GM19328 (cell line): ENCODE results near the gene IL1RAPL1.

ENCODE experiments used
- ATAC-seq: cut with Tn5 transposase; IDR thresholded peaks from one replicate; pipeline ENCODE4 v1.9.1; 2021; ENCODE audit warnings: mild to moderate bottlenecking, moderate library complexity; ENCODE audit not compliant: unreplicated experiment

The IL1RAPL1 gene

GRCh38 chrX:28586981-28587551 is at the start of gene IL1RAPL1:
Gene IL1RAPL1, plus strand, starts transcription at chrX:28587446.
- ATAC-seq, result no peak

- ATAC-seq, result no peak
Measured at GRCh38 chrX:28542791-28543190, 44.5 kb upstream of the IL1RAPL1 start.

- ATAC-seq, result no peak
Measured at GRCh38 chrX:28549838-28550237, 37.4 kb upstream of the IL1RAPL1 start.

- ATAC-seq, result no peak
Measured at GRCh38 chrX:28550331-28550872, 36.8 kb upstream of the IL1RAPL1 start.

GRCh38 chrX:28552322-28552721 is 34.9 kb upstream of the IL1RAPL1 start:
- ATAC-seq, result no peak

GRCh38 chrX:28552882-28553829 is 34.1 kb upstream of the IL1RAPL1 start:
- ATAC-seq, result no peak

GRCh38 chrX:28576117-28576516 is 11.1 kb upstream of the IL1RAPL1 start:
- no peak for ATAC-seq

GRCh38 chrX:28581522-28581921 is 5.7 kb upstream of the IL1RAPL1 start:
- ATAC-seq, result no peak

GRCh38 chrX:28582511-28582910 is 4.7 kb upstream of the IL1RAPL1 start:
- no peak for ATAC-seq

- ATAC-seq, result no peak
Measured at GRCh38 chrX:28584025-28584424, 3.2 kb upstream of the IL1RAPL1 start.

- ATAC-seq, result no peak
Measured at GRCh38 chrX:28585767-28586166, 1.5 kb upstream of the IL1RAPL1 start.

GRCh38 chrX:28586286-28586685 is 960 bp upstream of the IL1RAPL1 start:
- no peak for ATAC-seq

GRCh38 chrX:28589046-28589445 is 1.8 kb downstream of the IL1RAPL1 start:
- ATAC-seq, result no peak

GRCh38 chrX:28590396-28590795 is 3.1 kb downstream of the IL1RAPL1 start:
- ATAC-seq, result no peak

GRCh38 chrX:28591542-28591941 is 4.3 kb downstream of the IL1RAPL1 start:
- ATAC-seq, result no peak

- ATAC-seq, result no peak
Measured at GRCh38 chrX:28595346-28595745, 8.1 kb downstream of the IL1RAPL1 start.

- no peak for ATAC-seq
Measured at GRCh38 chrX:28599957-28600356, 12.7 kb downstream of the IL1RAPL1 start.

- no peak for ATAC-seq
Measured at GRCh38 chrX:28609003-28609402, 21.8 kb downstream of the IL1RAPL1 start.

- ATAC-seq, result no peak
Measured at GRCh38 chrX:28609917-28610613, 22.8 kb downstream of the IL1RAPL1 start.

GRCh38 chrX:28610746-28611145 is 23.5 kb downstream of the IL1RAPL1 start:
- ATAC-seq, result no peak

GRCh38 chrX:28613558-28613957 is 26.3 kb downstream of the IL1RAPL1 start:
- ATAC-seq, result no peak
